K562 treated with DMSO at 1 percent for 48 hours (cell line): ENCODE results near the gene TRIM6. TPM values are rescaled to one million over a fixed set of nuclear protein-coding genes. Genes with fewer than 3 reads are reported as not detected.

Experiments
- total RNA-seq: library from RNA; unstranded; fragments of 300-600 nt; gene quantifications from 2 replicates; pipeline ENCODE4 v1.2.3, GENCODE V29; 2022; ENCODE audit warnings: low replicate concordance; ENCODE audit errors: extremely low read depth

TRIM6 gene, protein sequence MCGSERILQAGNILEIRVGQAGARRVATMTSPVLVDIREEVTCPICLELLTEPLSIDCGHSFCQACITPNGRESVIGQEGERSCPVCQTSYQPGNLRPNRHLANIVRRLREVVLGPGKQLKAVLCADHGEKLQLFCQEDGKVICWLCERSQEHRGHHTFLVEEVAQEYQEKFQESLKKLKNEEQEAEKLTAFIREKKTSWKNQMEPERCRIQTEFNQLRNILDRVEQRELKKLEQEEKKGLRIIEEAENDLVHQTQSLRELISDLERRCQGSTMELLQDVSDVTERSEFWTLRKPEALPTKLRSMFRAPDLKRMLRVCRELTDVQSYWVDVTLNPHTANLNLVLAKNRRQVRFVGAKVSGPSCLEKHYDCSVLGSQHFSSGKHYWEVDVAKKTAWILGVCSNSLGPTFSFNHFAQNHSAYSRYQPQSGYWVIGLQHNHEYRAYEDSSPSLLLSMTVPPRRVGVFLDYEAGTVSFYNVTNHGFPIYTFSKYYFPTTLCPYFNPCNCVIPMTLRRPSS
- total RNA-seq: not detected in 2 replicates

DNA sequence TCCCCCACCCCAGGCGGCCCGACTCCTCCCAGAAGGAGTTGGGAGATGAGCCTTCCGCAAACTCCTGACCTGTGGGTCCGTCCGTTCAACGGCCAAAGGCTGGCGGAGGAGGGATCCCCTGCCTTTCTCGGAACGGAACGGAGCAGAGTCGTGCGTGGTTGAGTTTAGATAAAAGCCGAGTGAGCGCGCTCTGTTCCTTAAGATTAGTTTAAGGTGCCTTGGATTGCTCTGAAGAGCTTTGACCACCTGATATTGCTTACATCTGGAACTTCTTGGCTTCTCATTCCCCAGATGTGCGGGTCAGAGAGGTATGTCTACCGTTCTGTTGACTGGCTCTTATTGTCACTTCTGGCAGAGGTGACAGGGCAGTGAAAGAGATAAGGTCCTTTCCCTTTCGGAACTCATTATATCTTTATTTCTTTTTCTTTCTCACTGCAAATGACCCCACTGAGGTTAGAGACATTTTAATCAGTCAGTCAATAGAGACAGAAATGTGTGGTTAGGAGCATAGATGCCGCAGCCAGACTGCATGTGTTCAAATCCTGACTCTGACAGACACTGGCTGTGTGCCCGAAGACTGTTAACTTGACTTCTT is at the start of gene TRIM6:
TRIM6 (plus strand) TSS at position 31 of the 595 bp plus-strand sequence; CDS start at position 292, 261 bp downstream.

DNA sequence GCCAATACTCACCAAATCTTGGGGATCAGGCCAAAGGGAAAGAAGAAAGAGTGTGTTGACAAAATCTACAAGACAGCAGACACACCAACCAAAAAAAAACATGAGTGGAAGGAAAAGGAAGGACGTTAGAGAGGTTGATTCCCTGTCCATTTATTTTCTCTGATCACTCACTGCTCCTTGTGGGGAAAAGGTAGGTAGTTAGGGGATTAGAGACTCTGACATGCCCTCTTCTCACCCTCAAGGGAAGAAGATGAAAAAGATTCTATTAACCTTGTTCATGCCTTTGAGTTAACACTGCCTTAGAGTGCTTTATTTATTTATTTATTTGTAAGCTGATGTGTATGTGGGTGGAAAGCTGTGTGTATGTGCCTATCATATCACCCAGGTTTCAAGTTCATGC is 48.0 kb upstream of the TRIM6 start, which contains the start of gene OR52H1:
OR52H1 (minus strand) TSS at position 101 of the 400 bp plus-strand sequence. CDS start 3,035 bp downstream, outside the sequence.

DNA sequence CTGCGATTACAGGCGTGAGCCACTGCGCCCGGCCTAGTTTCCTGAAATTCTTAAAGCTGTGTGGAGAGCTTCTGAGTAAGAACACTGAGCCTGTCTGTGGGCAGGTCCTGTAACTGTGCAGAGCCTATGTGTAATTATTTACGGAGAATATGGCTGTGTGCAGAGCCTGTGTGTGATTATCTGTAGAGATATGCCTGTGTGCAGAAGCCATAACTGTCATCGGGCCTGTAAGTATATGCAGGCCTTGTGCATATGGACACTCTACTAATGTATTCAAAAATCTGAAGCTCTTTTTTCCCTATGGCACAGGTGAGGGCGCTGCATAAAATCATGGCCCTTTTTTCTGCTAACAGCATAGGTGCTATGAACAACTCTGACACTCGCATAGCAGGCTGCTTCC is 15.9 kb upstream of the TRIM6 start, which contains the start of gene OR52B6:
OR52B6 (plus strand) TSS at position 301 of the 400 bp plus-strand sequence; CDS start at position 301, 0 bp downstream.

DNA sequence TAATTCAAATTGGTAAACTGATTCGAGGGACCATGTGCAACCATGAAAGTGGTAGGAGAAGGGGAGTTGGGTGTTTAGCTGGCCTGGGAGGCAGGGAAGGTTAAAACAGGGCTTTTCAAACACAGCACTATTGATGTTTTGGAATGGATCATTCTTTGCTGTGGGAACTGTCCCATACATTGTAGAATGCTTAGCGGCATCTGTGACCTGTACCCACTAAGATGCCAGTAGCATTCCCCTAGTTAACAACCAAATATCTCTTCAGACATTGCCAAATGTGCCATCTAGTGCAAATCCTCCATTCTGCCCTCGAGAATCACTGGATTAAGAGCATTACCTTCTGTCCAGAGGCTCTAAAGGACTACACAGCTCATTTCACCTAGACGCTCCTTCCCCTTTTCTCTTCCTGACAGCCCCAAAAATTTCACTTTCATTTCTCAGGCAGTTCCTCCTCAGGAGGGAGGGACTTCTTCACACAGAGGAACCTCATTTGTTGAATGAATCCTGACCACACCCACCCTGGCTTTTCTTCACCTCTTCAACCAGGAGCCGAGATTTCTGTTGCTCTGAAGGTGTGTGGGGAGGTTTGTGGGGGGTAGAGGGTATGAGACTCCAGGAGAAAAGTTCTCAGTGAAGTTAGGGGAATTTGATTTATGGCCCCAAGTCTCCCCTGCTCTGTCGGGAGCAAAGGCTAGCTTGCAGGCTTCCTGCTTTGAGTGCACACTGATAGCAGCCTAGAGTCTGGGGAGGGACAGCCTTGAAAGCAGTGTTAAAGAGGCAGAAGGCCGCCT is 28.2 kb downstream of the TRIM6 start, which contains the start of gene TRIM34:
TRIM34 (plus strand) TSS at position 513 of the 791 bp plus-strand sequence. CDS start 7,331 bp downstream, outside the sequence.

Other genes starting within 250 kb of the TRIM6 start
- not detected in 2 replicates for gene OR51B6, start 245.1 kb upstream of the TRIM6 start, total RNA-seq
- not detected in 2 replicates for gene OR51M1, start 212.8 kb upstream of the TRIM6 start, total RNA-seq
- gene OR51Q1, start 174.5 kb upstream of the TRIM6 start, total RNA-seq: not detected in 2 replicates
- not detected in 2 replicates for gene OR51I1, start 155.1 kb upstream of the TRIM6 start, total RNA-seq
- not detected in 2 replicates for gene OR51I2, start 147.3 kb upstream of the TRIM6 start, total RNA-seq
- gene OR52D1, start 108.0 kb upstream of the TRIM6 start, total RNA-seq: not detected in 2 replicates
- not detected in 2 replicates for gene UBQLN3, start 86.7 kb upstream of the TRIM6 start, total RNA-seq
- not detected in 2 replicates for gene UBQLNL, start 79.9 kb upstream of the TRIM6 start, total RNA-seq
- gene OR52H1, start 48.1 kb upstream of the TRIM6 start, total RNA-seq: not detected in 2 replicates
- not detected in 2 replicates for gene OR52B6, start 15.8 kb upstream of the TRIM6 start, total RNA-seq
- gene TRIM34, start 28.4 kb downstream of the TRIM6 start, total RNA-seq: not detected in 2 replicates
- not detected in 2 replicates for gene TRIM5, start 88.4 kb downstream of the TRIM6 start, total RNA-seq
- not detected in 2 replicates for gene TRIM22, start 93.2 kb downstream of the TRIM6 start, total RNA-seq
- not detected in 2 replicates for gene OR56B1, start 139.8 kb downstream of the TRIM6 start, total RNA-seq
- not detected in 2 replicates for gene OR52N4, start 157.6 kb downstream of the TRIM6 start, total RNA-seq
- not detected in 2 replicates for gene OR52N5, start 186.7 kb downstream of the TRIM6 start, total RNA-seq
- gene OR52N1, start 194.6 kb downstream of the TRIM6 start, total RNA-seq: not detected in 2 replicates
- not detected in 2 replicates for gene OR52N2, start 212.3 kb downstream of the TRIM6 start, total RNA-seq
- not detected in 2 replicates for gene OR52E6, start 245.3 kb downstream of the TRIM6 start, total RNA-seq